ENCODE data around the gene CD48.

Gene CD48

GRCh38 chr1:160646711-160647328 is 64.8 kb downstream of the CD48 start, which contains the start of gene SLAMF1:
TSS of gene SLAMF1 (minus strand) at chr1:160647044. CDS start at chr1:160646945, 99 bp downstream.
- H3K27ac ChIP-seq (ENCODE audit: low read depth, low read length), result no peak within 1 kb of the TSS
- H3K9ac ChIP-seq (ENCODE audit: low read depth, low read length), result no peak within 1 kb of the TSS
- H3K36me3 ChIP-seq (ENCODE audit: insufficient read depth, low read length), result no peaks in the 10 kb centered on the region
- peaks cover 9% of the 10 kb centered on the region for H3K4me1 ChIP-seq (ENCODE audit: insufficient read depth, low read length)
- H3K27me3 ChIP-seq (ENCODE audit: insufficient read depth, low read length), result no peaks in the 10 kb centered on the region
- H3K9me3 ChIP-seq (ENCODE audit: insufficient read depth, low read depth, low read length), result no peaks in the 10 kb centered on the region
- WGBS, result 89% methylated on average over 11 of the region's 11 CpGs
- H3K4me3 ChIP-seq (ENCODE audit: low read length), result no peak within 1 kb of the TSS

GRCh38 chr1:160646180-160646579 is 65.4 kb downstream of the CD48 start:
- 93% methylated on average over 1 of the region's 1 CpG for WGBS
- H3K27me3 ChIP-seq (ENCODE audit: insufficient read depth, low read length), result no peaks in the 10 kb centered on the region
- H3K36me3 ChIP-seq (ENCODE audit: insufficient read depth, low read length), result no peaks in the 10 kb centered on the region
- no peak overlapping the region for H3K27ac ChIP-seq (ENCODE audit: low read depth, low read length)
- H3K9me3 ChIP-seq (ENCODE audit: insufficient read depth, low read depth, low read length), result no peaks in the 10 kb centered on the region
- H3K4me1 ChIP-seq (ENCODE audit: insufficient read depth, low read length), result peaks cover 2% of the 10 kb centered on the region
- H3K4me3 ChIP-seq (ENCODE audit: low read length), result no peak overlapping the region
- H3K9ac ChIP-seq (ENCODE audit: low read depth, low read length), result no peak overlapping the region

- H3K27me3 ChIP-seq (ENCODE audit: insufficient read depth, low read length), result no peaks in the 10 kb centered on the region
- no peaks in the 10 kb centered on the region for H3K4me1 ChIP-seq (ENCODE audit: insufficient read depth, low read length)
- H3K27ac ChIP-seq (ENCODE audit: low read depth, low read length), result no peak overlapping the region
- no peak overlapping the region for H3K4me3 ChIP-seq (ENCODE audit: low read length)
- no peak overlapping the region for H3K9ac ChIP-seq (ENCODE audit: low read depth, low read length)
- WGBS, result 94% methylated on average over 13 of the region's 13 CpGs
- H3K36me3 ChIP-seq (ENCODE audit: insufficient read depth, low read length), result no peaks in the 10 kb centered on the region
- no peaks in the 10 kb centered on the region for H3K9me3 ChIP-seq (ENCODE audit: insufficient read depth, low read depth, low read length)
Measured at GRCh38 chr1:160645386-160646130, 66.1 kb downstream of the CD48 start.

DNA sequence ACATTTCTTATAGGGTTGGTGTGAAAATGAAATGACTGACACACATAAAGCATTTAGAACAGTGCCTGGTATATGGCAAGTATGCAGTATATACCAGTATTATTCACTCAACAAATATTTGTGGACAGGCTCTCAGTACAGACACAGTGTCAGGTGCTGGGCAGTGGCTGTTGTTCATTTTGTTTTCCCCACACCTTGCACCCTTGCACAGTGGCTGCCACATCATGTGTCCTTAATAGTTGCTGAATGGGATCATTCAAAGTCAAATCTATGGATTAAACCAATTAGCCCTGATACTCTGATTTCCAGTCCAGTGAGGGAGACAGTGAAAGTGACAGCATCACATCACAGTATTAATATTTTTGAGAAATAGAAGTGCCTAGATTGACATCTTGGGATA is 67.2 kb downstream of the CD48 start:
- Histone ChIP-seq H3K4me3 (ENCODE audit: low read length) (no peak overlapping the region), H3K4me1 (ENCODE audit: insufficient read depth, low read length) (no peaks in the 10 kb centered on the region), H3K27ac (ENCODE audit: low read depth, low read length) (no peak overlapping the region), H3K36me3 (ENCODE audit: insufficient read depth, low read length) (no peaks in the 10 kb centered on the region), H3K9me3 (ENCODE audit: insufficient read depth, low read depth, low read length) (no peaks in the 10 kb centered on the region), H3K9ac (ENCODE audit: low read depth, low read length) (no peak overlapping the region), H3K27me3 (ENCODE audit: insufficient read depth, low read length) (no peaks in the 10 kb centered on the region)

- no peak overlapping the region for H3K27ac ChIP-seq (ENCODE audit: low read depth, low read length)
- H3K9me3 ChIP-seq (ENCODE audit: insufficient read depth, low read depth, low read length), result no peaks in the 10 kb centered on the region
- H3K4me3 ChIP-seq (ENCODE audit: low read length), result no peak overlapping the region
- no peaks in the 10 kb centered on the region for H3K36me3 ChIP-seq (ENCODE audit: insufficient read depth, low read length)
- 86% methylated on average over 4 of the region's 5 CpGs for WGBS
- peaks cover 1% of the 10 kb centered on the region; the same call in 1 of the 2 replicates for H3K4me1 ChIP-seq (ENCODE audit: insufficient read depth, low read length)
- H3K9ac ChIP-seq (ENCODE audit: low read depth, low read length), result no peak overlapping the region
- no peaks in the 10 kb centered on the region for H3K27me3 ChIP-seq (ENCODE audit: insufficient read depth, low read length)
Measured at GRCh38 chr1:160643138-160643537, 68.5 kb downstream of the CD48 start.

DNA sequence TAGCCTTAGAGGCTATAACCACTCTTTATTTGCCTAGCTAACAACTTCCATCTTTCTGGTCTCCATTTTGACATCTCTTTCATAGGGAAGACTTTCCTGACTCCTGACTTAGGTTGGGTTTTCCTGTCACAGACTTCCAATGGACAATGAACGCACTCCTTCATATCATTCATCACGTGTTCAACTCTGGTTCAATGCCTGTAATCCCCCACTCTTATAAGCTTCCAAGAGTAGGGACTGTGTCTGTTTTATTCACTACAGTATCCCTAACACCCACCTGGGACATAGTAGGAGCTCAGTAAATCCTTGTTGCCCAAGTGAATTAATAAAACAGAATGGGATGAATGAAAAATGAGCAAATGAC is 69.4 kb downstream of the CD48 start:
- Histone ChIP-seq H3K9ac (ENCODE audit: low read depth, low read length) (no peak overlapping the region), H3K27me3 (ENCODE audit: insufficient read depth, low read length) (no peaks in the 10 kb centered on the region), H3K36me3 (ENCODE audit: insufficient read depth, low read length) (no peaks in the 10 kb centered on the region), H3K4me1 (ENCODE audit: insufficient read depth, low read length) (peaks cover 6% of the 10 kb centered on the region; the same call in 1 of the 2 replicates), H3K4me3 (ENCODE audit: low read length) (no peak overlapping the region), H3K27ac (ENCODE audit: low read depth, low read length) (no peak overlapping the region), H3K9me3 (ENCODE audit: insufficient read depth, low read depth, low read length) (no peaks in the 10 kb centered on the region)
- WGBS, result 93% methylated on average over 2 of the region's 2 CpGs

GRCh38 chr1:160641323-160642280 is 70.0 kb downstream of the CD48 start:
- 95% methylated on average over 4 of the region's 8 CpGs for WGBS
- Histone ChIP-seq H3K9ac (ENCODE audit: low read depth, low read length) (no peak overlapping the region), H3K36me3 (ENCODE audit: insufficient read depth, low read length) (no peaks in the 10 kb centered on the region), H3K27ac (ENCODE audit: low read depth, low read length) (no peak overlapping the region), H3K9me3 (ENCODE audit: insufficient read depth, low read depth, low read length) (no peaks in the 10 kb centered on the region), H3K4me3 (ENCODE audit: low read length) (no peak overlapping the region), H3K27me3 (ENCODE audit: insufficient read depth, low read length) (no peaks in the 10 kb centered on the region), H3K4me1 (ENCODE audit: insufficient read depth, low read length) (peaks cover 6% of the 10 kb centered on the region; the same call in 1 of the 2 replicates)

GRCh38 chr1:160640359-160641123 is 71.1 kb downstream of the CD48 start:
- no peaks in the 10 kb centered on the region for H3K36me3 ChIP-seq (ENCODE audit: insufficient read depth, low read length)
- no peaks in the 10 kb centered on the region for H3K9me3 ChIP-seq (ENCODE audit: insufficient read depth, low read depth, low read length)
- 96% methylated on average over 2 of the region's 2 CpGs for WGBS
- no peak overlapping the region for H3K27ac ChIP-seq (ENCODE audit: low read depth, low read length)
- peaks cover 6% of the 10 kb centered on the region; the same call in 1 of the 2 replicates for H3K4me1 ChIP-seq (ENCODE audit: insufficient read depth, low read length)
- no peaks in the 10 kb centered on the region for H3K27me3 ChIP-seq (ENCODE audit: insufficient read depth, low read length)
- H3K9ac ChIP-seq (ENCODE audit: low read depth, low read length), result no peak overlapping the region
- H3K4me3 ChIP-seq (ENCODE audit: low read length), result no peak overlapping the region

DNA sequence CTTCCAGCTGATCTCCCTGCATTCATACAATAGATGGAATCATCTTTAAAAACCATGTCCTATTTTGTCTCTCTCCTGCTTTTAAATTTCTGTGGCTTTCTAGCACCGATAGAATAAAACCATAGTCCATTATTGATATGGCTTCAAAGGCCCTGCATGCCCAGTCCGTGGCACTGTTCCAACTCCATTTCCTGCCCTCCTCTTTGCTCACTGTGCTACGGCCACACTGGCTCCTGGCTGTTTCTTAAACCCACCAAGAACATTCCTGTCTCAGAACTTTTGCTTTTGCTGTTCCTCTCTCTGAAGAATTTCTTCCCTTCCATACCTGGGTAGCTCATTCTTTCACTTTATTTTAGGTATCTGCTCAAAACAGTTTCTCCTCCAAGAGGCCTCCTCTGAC is 72.0 kb downstream of the CD48 start:
- Histone ChIP-seq H3K9ac (ENCODE audit: low read depth, low read length) (no peak overlapping the region), H3K36me3 (ENCODE audit: insufficient read depth, low read length) (no peaks in the 10 kb centered on the region)

DNA sequence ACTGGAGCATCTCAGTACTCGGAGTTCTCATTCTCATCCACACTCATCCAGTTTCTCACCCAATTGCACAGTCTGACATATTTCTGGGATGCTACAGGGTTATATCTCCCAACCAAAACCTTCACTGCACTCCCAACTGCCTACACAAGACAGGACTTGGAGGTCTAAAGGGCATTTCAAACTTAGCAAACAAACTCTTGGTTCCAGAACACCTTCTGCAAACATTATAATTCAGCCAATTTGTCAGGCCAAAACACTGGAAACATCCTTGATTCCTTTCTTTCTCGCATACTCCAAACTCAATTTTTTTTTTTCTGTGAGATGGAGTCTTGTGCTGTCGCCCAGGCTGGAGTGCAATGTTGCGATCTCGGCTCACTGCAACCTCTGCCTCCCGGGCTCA is 72.7 kb downstream of the CD48 start:
- no peaks in the 10 kb centered on the region for H3K9me3 ChIP-seq (ENCODE audit: insufficient read depth, low read depth, low read length)
- H3K36me3 ChIP-seq (ENCODE audit: insufficient read depth, low read length), result no peaks in the 10 kb centered on the region
- no peak overlapping the region for H3K4me3 ChIP-seq (ENCODE audit: low read length)
- H3K27ac ChIP-seq (ENCODE audit: low read depth, low read length), result no peak overlapping the region
- H3K9ac ChIP-seq (ENCODE audit: low read depth, low read length), result no peak overlapping the region
- H3K4me1 ChIP-seq (ENCODE audit: insufficient read depth, low read length), result peaks cover 6% of the 10 kb centered on the region; the same call in 1 of the 2 replicates
- WGBS, result 93% methylated on average over 6 of the region's 6 CpGs
- H3K27me3 ChIP-seq (ENCODE audit: insufficient read depth, low read length), result no peaks in the 10 kb centered on the region

More for the DNA sequence above, 72.0 kb downstream of the CD48 start:
- H3K27me3 ChIP-seq (ENCODE audit: insufficient read depth, low read length), result no peaks in the 10 kb centered on the region
- peaks cover 6% of the 10 kb centered on the region; the same call in 1 of the 2 replicates for H3K4me1 ChIP-seq (ENCODE audit: insufficient read depth, low read length)
- H3K9me3 ChIP-seq (ENCODE audit: insufficient read depth, low read depth, low read length), result no peaks in the 10 kb centered on the region
- 92% methylated on average over 3 of the region's 3 CpGs for WGBS
- H3K4me3 ChIP-seq (ENCODE audit: low read length), result no peak overlapping the region
- H3K27ac ChIP-seq (ENCODE audit: low read depth, low read length), result no peak overlapping the region
